K562 (cell line): ENCODE measurements around the gene RHBG. TPM values are rescaled to one million over a fixed set of nuclear protein-coding genes. Genes with fewer than 3 reads are reported as not detected.

ENCODE experiments used
- BCLAF1 ChIP-seq, 2 experiments: fragments of 450-650 bp in 1 of 2; IDR thresholded peaks; 2 replicates each; pipeline ENCODE4 v1.6.1; 2011 to 2017; ENCODE audit warnings: low read depth in 2 of 2, antibody characterized with exemption in 1 of 2, borderline replicate concordance in 1 of 2, low read length in 1 of 2, mild to moderate bottlenecking in 1 of 2, mixed read lengths in 1 of 2; ENCODE audit not compliant: control insufficient read depth in 1 of 2
- ERF ChIP-seq: fragments of 450-650 bp; formaldehyde crosslinking; IDR thresholded peaks from 2 replicates; pipeline ENCODE4 v1.4.0; 2020; ENCODE audit warnings: mild to moderate bottlenecking, mixed read lengths
- FOXJ3 ChIP-seq: sonication (generic); formaldehyde crosslinking; IDR thresholded peaks from 2 replicates; pipeline ENCODE4 v1.4.0; 2020; ENCODE audit warnings: mild to moderate bottlenecking, missing genetic modification reagents
- GATAD2A ChIP-seq: fragments of 450-650 bp; IDR thresholded peaks from 2 replicates; pipeline ENCODE4 v1.6.1; 2017
- HBP1 ChIP-seq: fragments of 450-650 bp; formaldehyde crosslinking; IDR thresholded peaks from 2 replicates; pipeline ENCODE4 v1.4.0; 2022; ENCODE audit warnings: missing genetic modification characterization
- KDM5B ChIP-seq: fragments of 200-600 bp; sonication (generic); IDR thresholded peaks from 2 replicates; pipeline ENCODE4 v1.6.1; 2012; ENCODE audit warnings: low read depth, mild to moderate bottlenecking, moderate library complexity, low read length, control low read depth, inconsistent platforms; ENCODE audit not compliant: insufficient replicate concordance
- NBN ChIP-seq: fragments of 450-650 bp; IDR thresholded peaks from 2 replicates; pipeline ENCODE4 v1.6.1; 2016; ENCODE audit warnings: low read depth, mild to moderate bottlenecking
- SRSF7 ChIP-seq: fragments of 200-400 bp; formaldehyde crosslinking; optimal IDR thresholded peaks from 2 replicates; pipeline ENCODE3; 2017; ENCODE audit warnings: mild to moderate bottlenecking, low read depth, low read length
- TCF3 ChIP-seq: sonication (generic); formaldehyde crosslinking; IDR thresholded peaks from 2 replicates; pipeline ENCODE4 v1.4.0; 2020; ENCODE audit warnings: mild to moderate bottlenecking, missing genetic modification reagents
- VEZF1 ChIP-seq: fragments of 200-800 bp; sonication (Bioruptor generic); IDR thresholded peaks from 2 replicates; pipeline ENCODE4 v1.6.1; 2017; ENCODE audit warnings: missing genetic modification characterization, missing compliant biosample characterization
- ZKSCAN8 ChIP-seq: fragments of 200-800 bp; sonication (Bioruptor generic); IDR thresholded peaks from 2 replicates; pipeline ENCODE4 v1.6.1; 2016; ENCODE audit warnings: missing genetic modification characterization, missing compliant biosample characterization
- ZNF253 ChIP-seq: fragments of 250-450 bp; sonication (Bioruptor Pico); conservative IDR thresholded peaks from 2 replicates; pipeline ENCODE4 v1.6.1; 2021; ENCODE audit warnings: mild to moderate bottlenecking
- ZNF282 ChIP-seq: sonication (generic); formaldehyde crosslinking; IDR thresholded peaks from 2 replicates; pipeline ENCODE4 v1.8.1; 2023; ENCODE audit warnings: missing genetic modification reagents
- ZNF408 ChIP-seq: fragments of 250-450 bp; sonication (Bioruptor Pico); IDR thresholded peaks from 2 replicates; pipeline ENCODE4 v1.4.0; 2020; ENCODE audit warnings: low read depth, mild to moderate bottlenecking, moderate library complexity
- polyA plus RNA-seq, 8 experiments: library from polyadenylated mRNA; depleted of rRNA in 4 of 8; stranded (reverse) in 5 of 8; unstranded in 3 of 8; fragments of >200 nt; fragmentation: Nextera tagmentation in 2 of 8; fragmentation: Illumina TruSeq in 1 of 8; extraction: Ambion mirVana in 2 of 8; extraction: Trizol in 1 of 8; gene quantifications; 2 replicates each; pipeline versions ENCODE4 v1.2.1 to v1.2.3, GENCODE V29; 2011 to 2014; ENCODE audit warnings: inconsistent platforms in 1 of 8, missing spikeins in 1 of 8
- total RNA-seq, 7 experiments: library from RNA; depleted of rRNA in 6 of 7; stranded (reverse); fragments of >200 nt in 6 of 7; fragmentation: Illumina TruSeq in 2 of 7; extraction: Trizol in 2 of 7; gene quantifications; 2 replicates each; pipeline versions ENCODE4 v1.2.1 to v1.2.3, GENCODE V29; 2011 to 2021; ENCODE audit warnings: low replicate concordance in 1 of 7
- TF ChIP-seq, protein P1 (sequence below): fragments of 250-450 bp; sonication (Bioruptor Pico); IDR thresholded peaks from 2 replicates; pipeline ENCODE4 v1.5.0; 2021
- TF ChIP-seq, protein P2 (sequence below): sonication (generic); IDR thresholded peaks from 2 replicates; pipeline ENCODE4 v1.6.1; 2016
- TF ChIP-seq, protein P3 (sequence below), 2 experiments: fragments of 450-650 bp; conservative IDR thresholded peaks; 2 replicates each; pipeline ENCODE4 v1.6.1; 2017; ENCODE audit warnings: mild to moderate bottlenecking in 2 of 2, moderate library complexity in 2 of 2

RHBG gene
- total and polyA plus RNA-seq, 9 of the 15 experiments (the other 6 are each of a cell fraction or from before 2014, with no cell fraction given): not detected

GRCh38 chr1:156423422-156424352, 54.7 kb downstream of the RHBG start (continued):
- TF ChIP-seq HBP1 (0 out of 2 replicates have a peak, but pooled peaks have one; percentile 28), ERF (CRISPR knock-in tag) (0 out of 2 replicates have a peak, but pooled peaks have one; percentile 34), FOXJ3 (CRISPR knock-in tag) (no peak), VEZF1 (CRISPR knock-in tag) (0 out of 2 replicates have a peak, but pooled peaks have one; percentile 15), TCF3 (CRISPR knock-in tag) (peak; percentile 66), KDM5B (no peak), GATAD2A (no peak), NBN (no peak), ZNF408 (CRISPR knock-in tag) (no peak), ZNF253 (CRISPR knock-in tag) (no peak), BCLAF1 (IDR thresholded peaks at IDR 0.05; ENCODE audit: borderline replicate concordance in 1 of 2, control insufficient read depth in 1 of 2, low read depth in 2 of 2, low read length in 1 of 2) (no peak), ZNF282 (CRISPR knock-in tag) (no peak), ZKSCAN8 (CRISPR knock-in tag) (no peak), SRSF7 (no peak)
- TF ChIP-seq, protein P1, sequence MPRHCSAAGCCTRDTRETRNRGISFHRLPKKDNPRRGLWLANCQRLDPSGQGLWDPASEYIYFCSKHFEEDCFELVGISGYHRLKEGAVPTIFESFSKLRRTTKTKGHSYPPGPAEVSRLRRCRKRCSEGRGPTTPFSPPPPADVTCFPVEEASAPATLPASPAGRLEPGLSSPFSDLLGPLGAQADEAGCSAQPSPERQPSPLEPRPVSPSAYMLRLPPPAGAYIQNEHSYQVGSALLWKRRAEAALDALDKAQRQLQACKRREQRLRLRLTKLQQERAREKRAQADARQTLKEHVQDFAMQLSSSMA (CRISPR knock-in tag): no peak
- TF ChIP-seq, protein P2, sequence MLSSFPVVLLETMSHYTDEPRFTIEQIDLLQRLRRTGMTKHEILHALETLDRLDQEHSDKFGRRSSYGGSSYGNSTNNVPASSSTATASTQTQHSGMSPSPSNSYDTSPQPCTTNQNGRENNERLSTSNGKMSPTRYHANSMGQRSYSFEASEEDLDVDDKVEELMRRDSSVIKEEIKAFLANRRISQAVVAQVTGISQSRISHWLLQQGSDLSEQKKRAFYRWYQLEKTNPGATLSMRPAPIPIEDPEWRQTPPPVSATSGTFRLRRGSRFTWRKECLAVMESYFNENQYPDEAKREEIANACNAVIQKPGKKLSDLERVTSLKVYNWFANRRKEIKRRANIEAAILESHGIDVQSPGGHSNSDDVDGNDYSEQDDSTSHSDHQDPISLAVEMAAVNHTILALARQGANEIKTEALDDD: peak; percentile 74
- TF ChIP-seq, protein P3, sequence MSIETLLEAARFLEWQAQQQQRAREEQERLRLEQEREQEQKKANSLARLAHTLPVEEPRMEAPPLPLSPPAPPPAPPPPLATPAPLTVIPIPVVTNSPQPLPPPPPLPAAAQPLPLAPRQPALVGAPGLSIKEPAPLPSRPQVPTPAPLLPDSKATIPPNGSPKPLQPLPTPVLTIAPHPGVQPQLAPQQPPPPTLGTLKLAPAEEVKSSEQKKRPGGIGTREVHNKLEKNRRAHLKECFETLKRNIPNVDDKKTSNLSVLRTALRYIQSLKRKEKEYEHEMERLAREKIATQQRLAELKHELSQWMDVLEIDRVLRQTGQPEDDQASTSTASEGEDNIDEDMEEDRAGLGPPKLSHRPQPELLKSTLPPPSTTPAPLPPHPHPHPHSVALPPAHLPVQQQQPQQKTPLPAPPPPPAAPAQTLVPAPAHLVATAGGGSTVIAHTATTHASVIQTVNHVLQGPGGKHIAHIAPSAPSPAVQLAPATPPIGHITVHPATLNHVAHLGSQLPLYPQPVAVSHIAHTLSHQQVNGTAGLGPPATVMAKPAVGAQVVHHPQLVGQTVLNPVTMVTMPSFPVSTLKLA (conservative IDR thresholded peaks at IDR 0.05): no peak; a peak in 1 of 4 replicates
